GM23248 (cell line): ENCODE data around the gene SMIM9. TPM values are rescaled to one million over a fixed set of nuclear protein-coding genes. Genes with fewer than 3 reads are reported as not detected.

ENCODE experiments used
- DNase-seq: peaks from one replicate; pipeline ENCODE4 v3.0.0-alpha.2; 2015
- H2AFZ ChIP-seq: fragments of 200-600 bp; sonication (generic); 2 replicates; pipeline ENCODE4 v1.6.1; 2016; ENCODE audit warnings: antibody characterized with exemption
- H3F3A ChIP-seq: fragments of 200-600 bp; sonication (generic); 2 replicates; pipeline ENCODE4 v1.6.1; 2016; ENCODE audit warnings: mild to moderate bottlenecking, antibody characterized with exemption, mixed run types; ENCODE audit not compliant: insufficient read depth
- H3K27ac ChIP-seq: fragments of 200-600 bp; sonication (generic); 2 replicates; pipeline ENCODE4 v1.5.1; 2016; ENCODE audit warnings: mild to moderate bottlenecking
- H3K27me3 ChIP-seq: fragments of 200-600 bp; sonication (generic); replicated peaks from 2 replicates; pipeline ENCODE4 v1.6.1; 2016; ENCODE audit warnings: mild to moderate bottlenecking; ENCODE audit not compliant: insufficient read depth
- H3K36me3 ChIP-seq: fragments of 200-600 bp; sonication (generic); 2 replicates; pipeline ENCODE4 v1.6.1; 2016; ENCODE audit warnings: low read depth, mild to moderate bottlenecking
- H3K4me1 ChIP-seq: fragments of 200-600 bp; sonication (generic); 2 replicates; pipeline ENCODE4 v1.6.1; 2016; ENCODE audit warnings: mild to moderate bottlenecking; ENCODE audit not compliant: insufficient read depth
- H3K4me2 ChIP-seq: fragments of 200-600 bp; sonication (generic); one replicate; pipeline ENCODE4 v1.6.1; 2016; ENCODE audit warnings: mild to moderate bottlenecking; ENCODE audit not compliant: unreplicated experiment
- H3K4me3 ChIP-seq: fragments of 200-600 bp; sonication (generic); 2 replicates; pipeline ENCODE4 v1.5.1; 2016; ENCODE audit warnings: mild to moderate bottlenecking
- H3K79me2 ChIP-seq: fragments of 200-600 bp; sonication (generic); 2 replicates; pipeline ENCODE4 v1.6.1; 2016; ENCODE audit warnings: mild to moderate bottlenecking; ENCODE audit not compliant: insufficient read depth
- H3K9ac ChIP-seq: fragments of 200-600 bp; sonication (generic); 2 replicates; pipeline ENCODE4 v1.6.1; 2016; ENCODE audit warnings: mild to moderate bottlenecking
- H3K9me2 ChIP-seq: fragments of 200-600 bp; sonication (generic); 2 replicates; pipeline ENCODE4 v1.6.1; 2016; ENCODE audit warnings: mixed run types, mild to moderate bottlenecking, moderate library complexity; ENCODE audit not compliant: insufficient read depth
- H3K9me3 ChIP-seq: fragments of 200-600 bp; sonication (generic); one replicate; pipeline ENCODE4 v1.6.1; 2017; ENCODE audit warnings: low read depth
- H4K20me1 ChIP-seq: fragments of 200-600 bp; sonication (generic); 2 replicates; pipeline ENCODE4 v1.6.0; 2016; ENCODE audit not compliant: insufficient read depth
- EZH2 ChIP-seq: fragments of 200-600 bp; sonication (generic); IDR thresholded peaks from 2 replicates; pipeline ENCODE4 v1.6.1; 2018; ENCODE audit warnings: antibody characterized with exemption, mild to moderate bottlenecking; ENCODE audit not compliant: insufficient read depth, poor library complexity, severe bottlenecking
- EZH2phosphoT487 ChIP-seq: fragments of 200-600 bp; sonication (generic); IDR thresholded peaks from 2 replicates; pipeline ENCODE4 v1.6.1; 2018; ENCODE audit warnings: antibody characterized with exemption, moderate library complexity, mild to moderate bottlenecking, low read depth; ENCODE audit not compliant: insufficient read depth
- WGBS, 2 experiments: methylation state at CpG; one replicate each; pipeline ENCODE4 v1.1.6; 2015 to 2017; ENCODE audit warnings: low lambda C conversion rate in 2 of 2, low coverage in 1 of 2; ENCODE audit errors: missing lambda C conversion rate in 2 of 2; 5-methylcytosine and 5-hydroxymethylcytosine counted together
- in situ Hi-C: fragments of 300-500 bp; cut with MboI; formaldehyde crosslinking; loops from 2 replicates; pipeline ENCODE4 v1.15.0; 2020
- polyA plus RNA-seq: library from polyadenylated mRNA; unstranded; fragments of >200 nt; fragmentation: Nextera tagmentation; extraction: Ambion mirVana; gene quantifications from 2 replicates; pipeline ENCODE4 v1.2.1, GENCODE V29; 2016
- total RNA-seq: library from RNA; depleted of rRNA; stranded (reverse); fragments of >200 nt; shearing (Covaris generic); gene quantifications from 2 replicates; pipeline ENCODE4 v1.2.3, GENCODE V29; 2014

SMIM9 gene
- total and polyA plus RNA-seq, 2 experiments from 2014 or later = not detected

DNA sequence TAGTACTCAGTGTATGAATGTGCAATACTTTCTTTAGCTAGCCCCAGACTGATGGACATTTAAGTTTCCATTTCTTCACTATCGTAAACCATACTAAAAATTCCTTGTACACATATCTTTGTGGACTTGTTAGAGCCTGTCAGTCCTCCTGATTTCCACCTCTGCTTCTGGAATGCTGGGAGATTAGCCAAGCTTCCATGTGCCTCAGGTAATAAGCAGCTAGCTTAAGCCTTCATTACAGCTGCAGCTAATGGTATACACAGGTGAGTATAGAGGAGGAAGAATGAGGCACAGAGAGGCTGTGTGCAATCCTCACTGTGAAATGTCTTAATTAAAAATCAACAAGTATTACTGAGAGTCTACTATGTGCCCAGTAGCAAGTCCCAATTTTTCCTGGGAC lies 9.8 kb downstream of the SMIM9 start:
- Histone ChIP-seq H3K4me1 (no peaks in the 10 kb centered on the region), H3K9me3 (no peaks in the 10 kb centered on the region), H3K79me2 (no peaks in the 10 kb centered on the region), H3K27me3 (no peaks in the 10 kb centered on the region), H3K9ac (no peak overlapping the region), H3K9me2 (no peaks in the 10 kb centered on the region), H3K4me2 (no peak overlapping the region), H4K20me1 (no peaks in the 10 kb centered on the region), H3K27ac (no peak overlapping the region), H3F3A (no peaks in the 10 kb centered on the region), H2AFZ (no peak overlapping the region), H3K36me3 (no peaks in the 10 kb centered on the region), H3K4me3 (no peak overlapping the region)
- WGBS, 2 experiments = 86% methylated on average over 1 of the region's 1 CpG
- in situ Hi-C loops = loop anchor here (25.0 kb wide), 1 partner anchor 237 kb away; the partner anchor contains the start of gene CTAG1A
- TF ChIP-seq EZH2phosphoT487 = no peak
- DNase-seq = no peak

- TF ChIP-seq EZH2phosphoT487 = no peak
- TF ChIP-seq EZH2 = no peak
- 52 to 61% methylated on average over 3 of the region's 3 CpGs for WGBS, 2 experiments
Measured at GRCh38 chrX:154822029-154822428, 12.4 kb downstream of the SMIM9 start.

GRCh38 chrX:154821523-154821922 lies 12.9 kb downstream of the SMIM9 start:
- Histone ChIP-seq H3K27me3 (no peaks in the 10 kb centered on the region), H3K9ac (no peak overlapping the region), H3K79me2 (no peaks in the 10 kb centered on the region), H3K9me2 (no peaks in the 10 kb centered on the region), H3K9me3 (no peaks in the 10 kb centered on the region), H3K27ac (no peak overlapping the region), H3K4me2 (no peak overlapping the region), H4K20me1 (no peaks in the 10 kb centered on the region), H3K4me3 (no peak overlapping the region), H3K4me1 (no peaks in the 10 kb centered on the region), H3F3A (no peaks in the 10 kb centered on the region), H3K36me3 (no peaks in the 10 kb centered on the region), H2AFZ (no peak overlapping the region)
- no peak for TF ChIP-seq EZH2phosphoT487
- no peak for TF ChIP-seq EZH2
- no peak for DNase-seq
- in situ Hi-C loops = no loop called here

More at GRCh38 chrX:154822029-154822428, 12.4 kb downstream of the SMIM9 start:
- no peak overlapping the region for H2AFZ ChIP-seq
- no peak for DNase-seq
- no peaks in the 10 kb centered on the region for H3K9me3 ChIP-seq
- no peak overlapping the region for H3K9ac ChIP-seq
- no peak overlapping the region for H3K27ac ChIP-seq
- H3K4me2 ChIP-seq = no peak overlapping the region
- H3K9me2 ChIP-seq = no peaks in the 10 kb centered on the region
- no peaks in the 10 kb centered on the region for H3K36me3 ChIP-seq
- H3K79me2 ChIP-seq = no peaks in the 10 kb centered on the region
- in situ Hi-C loops = no loop called here
- no peaks in the 10 kb centered on the region for H4K20me1 ChIP-seq
- H3K4me3 ChIP-seq = no peak overlapping the region
- no peaks in the 10 kb centered on the region for H3K4me1 ChIP-seq
- no peaks in the 10 kb centered on the region for H3F3A ChIP-seq
- no peaks in the 10 kb centered on the region for H3K27me3 ChIP-seq

GRCh38 chrX:154819771-154820341 lies 14.6 kb downstream of the SMIM9 start:
- Histone ChIP-seq H3K4me2 (no peak overlapping the region), H3K9me3 (no peaks in the 10 kb centered on the region), H2AFZ (no peak overlapping the region), H3K4me1 (0 out of 2 replicates have a peak, but pooled peaks cover 3% of the 10 kb centered on the region), H3K79me2 (no peaks in the 10 kb centered on the region), H4K20me1 (no peaks in the 10 kb centered on the region), H3K27ac (no peak overlapping the region), H3K9me2 (no peaks in the 10 kb centered on the region), H3F3A (no peaks in the 10 kb centered on the region), H3K4me3 (no peak overlapping the region), H3K36me3 (no peaks in the 10 kb centered on the region), H3K27me3 (no peaks in the 10 kb centered on the region), H3K9ac (no peak overlapping the region)
- in situ Hi-C loops = no loop called here
- 15 to 17% methylated on average over 6 to 7 of the region's 7 CpGs for WGBS, 2 experiments
- DNase-seq = no peak
- no peak for TF ChIP-seq EZH2phosphoT487
- no peak for TF ChIP-seq EZH2
